ENCODE results near the gene SSBP3.
"Not testable (repeated sequence)": the region's sequence is repeated elsewhere in the genome, so short reads cannot be mapped to it uniquely, and the experiment has no call there.

DNA sequence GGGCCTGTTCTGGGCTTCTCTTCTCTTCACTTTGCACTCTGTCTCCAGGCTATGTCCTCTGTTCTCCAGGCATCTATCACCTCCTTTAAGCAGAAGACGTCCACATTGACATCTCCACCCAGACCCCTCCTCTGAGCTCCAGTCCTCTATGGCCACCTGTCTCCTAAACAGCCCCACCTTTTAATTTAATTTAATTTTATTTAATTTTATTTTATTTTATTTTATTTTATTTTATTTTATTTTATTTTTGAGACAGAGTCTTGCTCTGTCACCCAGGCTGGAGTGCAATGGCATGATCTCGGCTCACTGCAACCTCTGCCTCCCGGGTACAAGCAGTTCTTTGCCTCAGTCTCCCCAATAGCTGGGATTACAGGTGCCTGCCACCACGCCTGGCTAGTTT lies 43.2 kb upstream of the SSBP3 start:
- TF ChIP-seq, protein P1, sequence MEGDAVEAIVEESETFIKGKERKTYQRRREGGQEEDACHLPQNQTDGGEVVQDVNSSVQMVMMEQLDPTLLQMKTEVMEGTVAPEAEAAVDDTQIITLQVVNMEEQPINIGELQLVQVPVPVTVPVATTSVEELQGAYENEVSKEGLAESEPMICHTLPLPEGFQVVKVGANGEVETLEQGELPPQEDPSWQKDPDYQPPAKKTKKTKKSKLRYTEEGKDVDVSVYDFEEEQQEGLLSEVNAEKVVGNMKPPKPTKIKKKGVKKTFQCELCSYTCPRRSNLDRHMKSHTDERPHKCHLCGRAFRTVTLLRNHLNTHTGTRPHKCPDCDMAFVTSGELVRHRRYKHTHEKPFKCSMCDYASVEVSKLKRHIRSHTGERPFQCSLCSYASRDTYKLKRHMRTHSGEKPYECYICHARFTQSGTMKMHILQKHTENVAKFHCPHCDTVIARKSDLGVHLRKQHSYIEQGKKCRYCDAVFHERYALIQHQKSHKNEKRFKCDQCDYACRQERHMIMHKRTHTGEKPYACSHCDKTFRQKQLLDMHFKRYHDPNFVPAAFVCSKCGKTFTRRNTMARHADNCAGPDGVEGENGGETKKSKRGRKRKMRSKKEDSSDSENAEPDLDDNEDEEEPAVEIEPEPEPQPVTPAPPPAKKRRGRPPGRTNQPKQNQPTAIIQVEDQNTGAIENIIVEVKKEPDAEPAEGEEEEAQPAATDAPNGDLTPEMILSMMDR (conservative IDR thresholded peaks at IDR 0.05) = not testable (repeated sequence)
- not testable (repeated sequence) for TF ChIP-seq EZH2 (IDR thresholded peaks at IDR 0.05; ENCODE audit: low read depth)
